NB4 (cell line): ENCODE data around the gene ABI3.
"Not testable (repeated sequence)": the region's sequence is repeated elsewhere in the genome, so short reads cannot be mapped to it uniquely, and the experiment has no call there.

Source experiments
- DNase-seq: peaks from one replicate; pipeline ENCODE4 v3.0.0; 2010; ENCODE audit warnings: low read depth
- H3K4me3 ChIP-seq: one replicate; pipeline ENCODE4 v1.5.1; 2011; ENCODE audit warnings: mild to moderate bottlenecking, low read depth, low read length, moderate library complexity
- MYC ChIP-seq: IDR thresholded peaks from 2 replicates; pipeline ENCODE4 v1.6.1; 2011; ENCODE audit warnings: low read depth, low read length
- POLR2A ChIP-seq: IDR thresholded peaks from 2 replicates; pipeline ENCODE4 v1.6.1; 2011; ENCODE audit warnings: mild to moderate bottlenecking; ENCODE audit not compliant: insufficient read length; ENCODE audit errors: extremely low read depth
- TF ChIP-seq, protein P1 (sequence below): IDR thresholded peaks from 2 replicates; pipeline ENCODE4 v1.6.1; 2011; ENCODE audit warnings: low read depth, low read length
- TF ChIP-seq, protein P2 (sequence below): IDR thresholded peaks from one replicate; pipeline ENCODE4 v1.5.1; 2012; ENCODE audit warnings: low read depth, low read length

Gene ABI3

DNA sequence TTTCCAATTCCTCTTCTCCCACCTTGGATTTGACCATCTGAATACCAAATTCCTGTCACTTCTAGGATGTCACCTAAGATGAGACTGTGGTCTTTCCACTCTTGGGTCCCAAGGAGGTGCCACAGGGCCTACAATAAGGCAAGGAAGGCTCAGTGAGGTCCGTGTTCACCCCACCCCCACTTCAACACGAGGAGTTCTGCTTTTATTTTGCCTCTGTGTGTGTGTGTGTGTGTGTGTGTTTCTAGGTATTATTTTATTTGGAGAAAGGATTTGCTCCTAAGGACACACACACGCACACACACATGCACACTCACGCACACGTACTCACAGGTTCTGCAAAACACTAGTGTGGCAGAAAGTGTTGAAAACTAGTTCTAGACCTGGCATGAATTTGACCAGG is 44.6 kb downstream of the ABI3 start:
- DNase-seq, result no peak
- TF ChIP-seq, protein P1, sequence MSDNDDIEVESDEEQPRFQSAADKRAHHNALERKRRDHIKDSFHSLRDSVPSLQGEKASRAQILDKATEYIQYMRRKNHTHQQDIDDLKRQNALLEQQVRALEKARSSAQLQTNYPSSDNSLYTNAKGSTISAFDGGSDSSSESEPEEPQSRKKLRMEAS, result no peak
- no peak for TF ChIP-seq POLR2A
- TF ChIP-seq, protein P2, sequence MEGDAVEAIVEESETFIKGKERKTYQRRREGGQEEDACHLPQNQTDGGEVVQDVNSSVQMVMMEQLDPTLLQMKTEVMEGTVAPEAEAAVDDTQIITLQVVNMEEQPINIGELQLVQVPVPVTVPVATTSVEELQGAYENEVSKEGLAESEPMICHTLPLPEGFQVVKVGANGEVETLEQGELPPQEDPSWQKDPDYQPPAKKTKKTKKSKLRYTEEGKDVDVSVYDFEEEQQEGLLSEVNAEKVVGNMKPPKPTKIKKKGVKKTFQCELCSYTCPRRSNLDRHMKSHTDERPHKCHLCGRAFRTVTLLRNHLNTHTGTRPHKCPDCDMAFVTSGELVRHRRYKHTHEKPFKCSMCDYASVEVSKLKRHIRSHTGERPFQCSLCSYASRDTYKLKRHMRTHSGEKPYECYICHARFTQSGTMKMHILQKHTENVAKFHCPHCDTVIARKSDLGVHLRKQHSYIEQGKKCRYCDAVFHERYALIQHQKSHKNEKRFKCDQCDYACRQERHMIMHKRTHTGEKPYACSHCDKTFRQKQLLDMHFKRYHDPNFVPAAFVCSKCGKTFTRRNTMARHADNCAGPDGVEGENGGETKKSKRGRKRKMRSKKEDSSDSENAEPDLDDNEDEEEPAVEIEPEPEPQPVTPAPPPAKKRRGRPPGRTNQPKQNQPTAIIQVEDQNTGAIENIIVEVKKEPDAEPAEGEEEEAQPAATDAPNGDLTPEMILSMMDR, result no peak
- TF ChIP-seq MYC, result no peak

DNA sequence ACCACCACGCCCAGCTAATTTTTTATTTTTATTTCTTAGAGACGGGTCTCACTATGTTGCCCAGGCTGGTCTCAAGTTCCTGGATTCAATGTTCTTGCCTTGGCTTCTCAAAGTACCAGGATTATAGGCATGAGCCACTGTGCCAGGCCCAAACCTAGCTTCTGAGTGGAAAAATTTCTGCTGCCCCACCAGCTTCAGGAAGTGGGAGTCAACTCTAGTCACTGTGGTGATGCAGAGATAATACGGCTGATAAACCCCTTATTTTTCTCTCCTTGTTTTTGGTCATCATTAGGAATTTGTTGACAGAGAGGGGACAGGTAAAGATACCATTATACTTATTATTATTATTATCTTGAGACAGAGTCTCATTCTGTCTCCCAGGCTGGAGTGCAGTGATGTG is 47.9 kb downstream of the ABI3 start:
- TF ChIP-seq MYC (no peak), POLR2A (no peak)
- TF ChIP-seq, protein P1, result no peak
- TF ChIP-seq, protein P2, result no peak
- peak; percentile 26 for DNase-seq
- H3K4me3 ChIP-seq, result no peak overlapping the region

More for the DNA sequence above, 44.6 kb downstream of the ABI3 start:
- no peak overlapping the region for H3K4me3 ChIP-seq

DNA sequence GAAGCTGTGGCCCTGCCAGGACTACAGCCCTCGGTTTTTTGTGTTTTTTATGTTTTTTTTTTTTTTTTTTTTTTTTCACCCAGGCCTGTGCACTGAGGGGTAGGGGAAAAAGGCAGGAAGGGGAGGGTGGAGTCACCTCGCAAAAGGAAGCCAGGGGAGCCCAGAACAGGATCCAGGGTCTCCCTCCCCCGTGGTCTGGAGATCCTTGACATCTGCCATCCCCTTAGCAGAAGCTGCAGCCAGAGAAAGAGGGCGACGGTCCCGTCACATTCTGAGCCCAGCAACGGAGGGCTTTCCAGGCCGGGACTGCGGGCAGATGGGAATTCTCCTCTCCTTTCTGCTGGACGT is 49.1 kb downstream of the ABI3 start:
- TF ChIP-seq, protein P1, result no peak
- TF ChIP-seq MYC, result no peak
- TF ChIP-seq, protein P2, result no peak
- TF ChIP-seq POLR2A, result no peak
- H3K4me3 ChIP-seq, result peak overlapping the region; percentile 59
- DNase-seq, result peak; percentile 43

DNA sequence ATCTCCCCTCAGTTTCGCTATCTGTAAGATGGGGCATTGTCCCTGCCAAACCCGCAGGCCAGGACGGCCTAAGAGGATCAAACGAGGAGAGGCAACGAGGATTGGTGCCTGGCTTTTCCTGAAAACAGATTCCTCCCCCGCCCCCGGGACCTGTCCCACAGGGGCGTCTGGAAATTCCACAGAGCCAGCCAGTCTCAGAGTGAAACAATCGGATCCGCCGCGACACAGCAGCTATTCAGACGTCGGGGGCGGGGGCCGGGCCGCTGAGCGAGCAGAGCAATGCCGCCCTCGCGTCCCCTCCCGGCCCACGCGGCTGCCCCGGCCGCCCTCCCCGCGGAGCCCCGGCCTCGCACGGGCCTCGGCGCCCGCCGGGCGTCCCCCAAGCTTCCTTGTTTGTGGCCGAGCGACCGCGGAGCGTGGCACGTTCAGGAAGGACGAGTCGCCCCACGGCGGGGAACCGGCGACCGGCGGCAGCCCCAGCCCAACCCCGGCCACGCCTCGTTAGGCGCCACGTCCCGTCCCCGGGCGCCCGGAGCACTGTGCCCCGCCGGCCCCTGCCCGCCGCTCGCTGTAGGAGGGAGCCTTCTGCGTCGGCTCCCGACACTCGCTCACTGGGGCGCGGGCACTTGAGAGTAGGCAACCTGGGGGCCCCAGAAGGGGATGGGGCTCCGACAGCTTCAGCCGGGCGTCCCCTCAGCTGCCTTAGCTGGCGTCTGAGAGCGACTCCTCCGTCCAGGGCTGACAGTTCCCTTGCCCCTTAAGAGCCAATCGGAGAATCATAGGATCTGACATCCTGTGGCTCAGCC is 49.7 kb downstream of the ABI3 start:
- H3K4me3 ChIP-seq, result peak overlapping the region; percentile 59
- TF ChIP-seq, protein P2, result no peak
- TF ChIP-seq, protein P1, result peak; percentile 29; the same call in 1 of the 2 replicates
- TF ChIP-seq POLR2A, result peak; percentile 65
- peak; percentile 6 for TF ChIP-seq MYC
- DNase-seq, result peak; percentile 94

DNA sequence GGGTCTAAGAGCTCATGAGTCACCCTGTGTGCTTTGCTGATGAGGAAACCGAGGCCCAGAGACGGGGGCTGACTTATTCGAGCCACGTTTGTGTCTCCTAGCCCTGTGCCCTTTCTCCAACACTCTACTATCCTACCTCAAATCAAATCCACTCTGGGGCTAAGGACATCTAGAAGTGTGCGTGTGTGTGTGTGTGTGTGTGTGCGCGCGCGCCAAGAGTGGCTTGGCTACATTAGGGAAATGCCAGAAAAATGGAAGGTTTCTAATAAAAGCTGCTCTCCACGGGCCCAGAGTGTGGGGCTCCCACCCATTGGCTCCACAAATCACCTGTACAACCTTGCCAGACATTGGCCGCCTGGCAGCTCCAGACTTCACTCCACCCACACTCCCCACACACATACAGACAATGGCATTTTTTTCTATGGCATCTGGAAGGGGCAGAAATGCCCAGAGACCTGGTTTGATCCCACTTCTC is 50.3 kb downstream of the ABI3 start:
- TF ChIP-seq MYC, result no peak
- DNase-seq, result no peak
- H3K4me3 ChIP-seq, result peak overlapping the region; percentile 46

DNA sequence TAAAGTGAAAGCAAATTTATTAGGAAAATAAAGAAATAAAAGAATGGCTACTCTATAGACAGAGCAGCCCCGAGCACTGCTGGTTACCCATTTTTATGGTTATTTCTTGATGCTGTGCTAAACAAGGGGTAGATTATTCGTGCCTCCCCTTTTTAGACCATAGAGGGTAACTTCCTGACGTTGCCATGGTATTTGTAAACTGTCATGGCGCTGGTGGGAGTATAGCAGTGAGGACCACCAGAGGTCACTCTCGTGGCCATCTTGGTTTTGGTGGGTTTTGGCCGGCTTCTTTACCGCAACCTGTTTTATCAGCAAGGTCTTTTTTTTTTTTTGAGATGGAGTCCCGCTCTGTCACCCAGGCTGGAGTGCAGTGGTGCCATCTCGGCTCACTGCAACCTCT is 51.0 kb downstream of the ABI3 start:
- DNase-seq, H3K4me3 ChIP-seq: not testable (repeated sequence)

DNA sequence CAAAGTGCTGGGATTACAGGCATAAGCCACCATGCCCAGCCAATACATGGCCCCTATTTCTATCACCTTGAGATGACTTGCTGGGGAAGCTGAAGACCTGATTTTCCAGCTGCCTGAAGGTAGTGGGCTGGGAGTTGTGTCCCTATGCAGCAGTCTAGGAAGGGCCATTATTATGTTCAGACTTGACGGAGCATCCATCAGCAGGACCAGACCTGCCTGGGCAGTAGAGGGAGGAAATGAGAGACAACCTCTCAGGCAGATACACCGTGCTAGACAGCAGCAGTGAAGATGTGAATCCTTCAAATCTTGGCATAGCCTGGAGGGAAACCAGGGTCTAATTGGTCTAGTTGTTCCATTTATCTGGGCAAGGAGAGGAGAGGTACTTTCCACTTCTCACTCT is 55.7 kb downstream of the ABI3 start:
- no peak for DNase-seq
- no peak for TF ChIP-seq MYC
- TF ChIP-seq, protein P2, result no peak
- TF ChIP-seq, protein P1, result no peak
- no peak for TF ChIP-seq POLR2A

More for the DNA sequence above, 55.7 kb downstream of the ABI3 start:
- H3K4me3 ChIP-seq, result no peak overlapping the region
